VCaP (cell line): ENCODE results near the gene ECSCR.

Source experiments
- H3K27ac ChIP-seq: fragments of 450-650 bp; 2 replicates; pipeline ENCODE4 v1.5.1; 2017
- TF ChIP-seq, protein P1 (sequence below): fragments of 450-650 bp; conservative IDR thresholded peaks from 2 replicates; pipeline ENCODE4 v1.5.1; 2017; ENCODE audit warnings: mild to moderate bottlenecking, moderate library complexity

The ECSCR gene

DNA sequence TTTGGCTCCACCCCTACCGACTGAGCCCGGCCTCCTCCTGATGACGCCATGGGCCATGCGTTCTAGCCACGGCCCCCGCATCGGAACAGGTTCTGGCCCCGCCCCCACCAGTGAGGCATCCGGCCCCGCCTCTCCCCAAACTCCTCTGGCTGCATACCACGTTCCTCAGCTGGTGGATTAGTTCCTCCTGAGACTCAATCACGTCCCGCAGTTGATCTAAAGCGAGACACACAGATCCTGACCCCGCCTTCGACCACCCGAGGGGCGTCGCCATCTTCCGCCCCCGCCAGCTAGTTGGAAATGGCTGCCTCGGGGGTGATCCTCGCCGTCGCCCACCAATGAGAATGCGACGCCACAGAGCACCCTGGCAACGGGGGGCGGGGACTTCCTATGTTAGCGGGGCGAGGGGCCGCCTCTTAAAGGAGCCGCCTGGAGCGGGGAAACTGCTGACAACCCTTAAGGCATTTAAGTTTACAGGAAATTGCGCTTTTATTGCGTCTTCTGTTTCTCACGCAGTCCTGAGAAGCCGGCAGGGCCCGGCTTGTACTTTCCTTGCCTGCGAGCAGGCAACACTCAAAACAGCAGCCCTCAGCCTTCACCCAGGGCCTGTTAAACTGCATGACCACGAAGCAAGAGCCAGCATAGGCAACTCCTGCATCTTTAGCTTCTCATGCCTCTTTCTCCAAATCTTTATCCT, 58.6 kb downstream of the ECSCR start, which contains the start of gene SPATA24:
TSS of gene SPATA24 (minus strand) at position 303 of the 697 bp plus-strand sequence. CDS start at position 274, 29 bp downstream.
- TF ChIP-seq, protein P1, sequence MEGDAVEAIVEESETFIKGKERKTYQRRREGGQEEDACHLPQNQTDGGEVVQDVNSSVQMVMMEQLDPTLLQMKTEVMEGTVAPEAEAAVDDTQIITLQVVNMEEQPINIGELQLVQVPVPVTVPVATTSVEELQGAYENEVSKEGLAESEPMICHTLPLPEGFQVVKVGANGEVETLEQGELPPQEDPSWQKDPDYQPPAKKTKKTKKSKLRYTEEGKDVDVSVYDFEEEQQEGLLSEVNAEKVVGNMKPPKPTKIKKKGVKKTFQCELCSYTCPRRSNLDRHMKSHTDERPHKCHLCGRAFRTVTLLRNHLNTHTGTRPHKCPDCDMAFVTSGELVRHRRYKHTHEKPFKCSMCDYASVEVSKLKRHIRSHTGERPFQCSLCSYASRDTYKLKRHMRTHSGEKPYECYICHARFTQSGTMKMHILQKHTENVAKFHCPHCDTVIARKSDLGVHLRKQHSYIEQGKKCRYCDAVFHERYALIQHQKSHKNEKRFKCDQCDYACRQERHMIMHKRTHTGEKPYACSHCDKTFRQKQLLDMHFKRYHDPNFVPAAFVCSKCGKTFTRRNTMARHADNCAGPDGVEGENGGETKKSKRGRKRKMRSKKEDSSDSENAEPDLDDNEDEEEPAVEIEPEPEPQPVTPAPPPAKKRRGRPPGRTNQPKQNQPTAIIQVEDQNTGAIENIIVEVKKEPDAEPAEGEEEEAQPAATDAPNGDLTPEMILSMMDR: no peak
- H3K27ac ChIP-seq: peak within 1 kb of the TSS; percentile 76

DNA sequence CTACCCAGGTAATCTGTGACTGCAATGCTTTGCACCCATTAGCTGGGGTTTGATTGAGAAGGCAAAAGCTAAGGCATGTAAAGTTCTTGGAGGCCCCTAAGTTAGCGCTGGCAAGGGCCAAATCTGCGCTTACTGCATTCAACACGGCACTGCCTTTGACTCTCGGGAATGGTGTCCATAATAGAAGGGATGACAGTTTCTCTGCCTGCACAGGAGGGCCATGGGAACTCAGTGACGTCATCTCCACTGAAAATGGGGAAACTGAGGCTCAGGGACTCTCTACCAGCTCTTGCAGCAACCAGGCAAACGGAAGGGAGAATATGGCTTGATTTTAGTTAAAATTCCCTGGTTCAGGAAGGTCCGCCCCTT, 59.1 kb downstream of the ECSCR start:
- TF ChIP-seq, protein P1: no peak
- H3K27ac ChIP-seq: peak overlapping the region; percentile 76

DNA sequence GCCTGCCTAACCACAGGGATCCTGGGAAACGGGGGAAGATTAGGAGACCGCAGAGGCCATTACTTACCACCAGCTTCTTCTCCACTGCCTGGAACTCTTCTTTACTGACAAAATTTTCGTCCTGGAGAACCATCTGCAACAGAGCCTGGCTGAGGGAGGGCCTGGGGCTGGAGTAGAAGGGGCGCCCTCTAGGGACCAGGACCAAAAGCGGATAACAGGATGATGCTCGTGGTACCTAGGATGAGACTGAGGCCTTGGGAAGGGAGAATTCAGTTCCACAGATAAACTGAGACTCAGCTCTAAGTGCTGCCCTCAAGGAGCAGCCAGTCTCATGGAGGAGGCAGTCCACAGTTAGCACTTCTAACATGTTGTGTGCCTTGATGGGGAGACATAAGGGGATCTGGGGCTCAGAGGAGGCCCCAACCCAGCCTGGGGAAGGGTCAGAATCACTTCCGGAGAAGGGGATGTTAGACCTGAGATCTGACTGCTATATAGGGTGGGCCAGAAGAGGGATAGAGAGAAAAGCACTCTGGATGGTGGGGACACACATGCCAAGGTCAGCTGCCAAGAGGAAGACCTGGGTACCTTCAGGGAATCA, 59.9 kb downstream of the ECSCR start:
- H3K27ac ChIP-seq: peak overlapping the region; percentile 76
- TF ChIP-seq, protein P1: peak; percentile 72

DNA sequence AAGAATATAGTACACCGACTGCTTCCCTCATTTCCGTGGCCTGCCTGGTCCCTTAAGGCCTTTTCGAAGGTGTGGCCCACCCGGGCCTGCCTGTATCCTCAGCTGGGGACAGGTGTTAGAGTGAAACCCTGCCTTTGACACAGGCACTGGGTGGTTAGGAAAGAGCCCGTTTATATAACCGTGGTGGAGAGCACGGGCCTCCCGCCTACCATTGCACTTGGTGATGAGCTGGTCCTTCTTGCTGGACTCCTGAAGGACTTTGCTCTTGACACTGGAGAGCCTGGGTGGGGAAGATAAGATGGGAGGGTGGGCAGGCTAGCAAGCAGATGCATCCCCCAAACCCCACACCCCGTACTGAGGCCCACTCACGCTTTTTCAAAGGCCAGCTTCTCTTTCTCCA, 61.0 kb downstream of the ECSCR start:
- no peak overlapping the region for H3K27ac ChIP-seq
- TF ChIP-seq, protein P1: no peak

DNA sequence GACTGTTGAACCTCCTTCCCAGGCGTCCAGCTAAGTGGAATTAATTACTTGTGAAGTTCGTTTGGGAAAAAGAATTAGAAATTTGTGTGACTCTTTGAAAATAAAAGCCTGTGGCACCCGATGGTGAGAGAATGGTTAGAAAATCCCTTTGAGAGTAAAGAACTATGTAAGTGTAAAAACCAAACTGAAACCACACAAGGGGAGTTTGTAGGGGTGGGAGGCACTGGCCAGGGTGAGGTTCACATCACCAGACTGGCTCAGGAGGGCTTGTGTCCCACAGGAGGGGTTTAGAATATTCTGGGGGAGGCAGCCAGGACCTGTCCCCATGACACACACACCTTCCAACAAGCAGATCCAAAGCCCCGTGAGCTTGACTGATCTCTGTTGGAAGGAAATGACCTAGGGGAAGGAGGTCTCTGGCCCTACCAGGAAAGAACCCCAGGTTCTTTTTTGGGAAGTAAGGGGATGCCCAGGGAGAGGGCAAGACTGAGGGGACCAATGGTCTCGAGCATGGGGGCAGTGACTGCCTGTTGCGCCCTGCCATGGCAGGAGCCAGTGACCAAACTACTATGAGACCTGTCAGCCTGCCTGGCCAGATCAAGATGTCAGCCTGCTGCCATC, 62.9 kb downstream of the ECSCR start:
- H3K27ac ChIP-seq: no peak overlapping the region
- TF ChIP-seq, protein P1: no peak
